Endothelial cell of umbilical vein (primary cell): ENCODE results near the gene S100A14.

Experiments
- EZH2 ChIP-seq: IDR thresholded peaks from 2 replicates; pipeline ENCODE4 v1.6.1; 2012; ENCODE audit warnings: borderline replicate concordance, low read depth, mild to moderate bottlenecking, moderate library complexity, low read length, inconsistent platforms; ENCODE audit not compliant: severe bottlenecking
- FOS ChIP-seq: IDR thresholded peaks from 2 replicates; pipeline ENCODE4 v1.6.1; 2011; ENCODE audit warnings: mild to moderate bottlenecking, low read length, moderate library complexity, borderline replicate concordance; ENCODE audit not compliant: insufficient read depth
- GATA2 ChIP-seq: IDR thresholded peaks from 2 replicates; pipeline ENCODE4 v1.7.0; 2011; ENCODE audit warnings: low read depth, mild to moderate bottlenecking, moderate library complexity, mixed read lengths, low read length; ENCODE audit not compliant: insufficient read length, insufficient read depth
- JUN ChIP-seq: IDR thresholded peaks from 2 replicates; pipeline ENCODE4 v1.6.1; 2011; ENCODE audit warnings: borderline replicate concordance, low read depth; ENCODE audit not compliant: insufficient read length, insufficient read depth
- MYC ChIP-seq: IDR thresholded peaks from one replicate; pipeline ENCODE4 v1.6.1; 2011; ENCODE audit warnings: mild to moderate bottlenecking, low read depth, low read length
- POLR2A ChIP-seq: IDR thresholded peaks from 2 replicates; pipeline ENCODE4 v1.6.1; 2012; ENCODE audit warnings: low read depth, mild to moderate bottlenecking, control low read depth, low read length
- POLR2AphosphoS5 ChIP-seq: IDR thresholded peaks from 2 replicates; pipeline ENCODE4 v1.6.1; 2012; ENCODE audit warnings: low read depth, mild to moderate bottlenecking, control low read depth, low read length, moderate library complexity; ENCODE audit not compliant: insufficient read depth
- TF ChIP-seq, protein P1 (sequence below), 2 donors: IDR thresholded peaks; 1 replicate in 1 of 2; 2 replicates in 1 of 2; pipeline ENCODE4 v1.5.1; 2011; ENCODE audit warnings: low read length in 2 of 2, mild to moderate bottlenecking in 2 of 2, moderate library complexity in 2 of 2, control low read depth in 1 of 2, inconsistent platforms in 1 of 2, low read depth in 1 of 2; ENCODE audit not compliant: insufficient read depth in 1 of 2; ENCODE audit errors: extremely low read depth in 1 of 2
- TF ChIP-seq, protein P2 (sequence below): IDR thresholded peaks from 2 replicates; pipeline ENCODE4 v1.6.1; 2011; ENCODE audit not compliant: insufficient read depth, insufficient read length

DNA sequence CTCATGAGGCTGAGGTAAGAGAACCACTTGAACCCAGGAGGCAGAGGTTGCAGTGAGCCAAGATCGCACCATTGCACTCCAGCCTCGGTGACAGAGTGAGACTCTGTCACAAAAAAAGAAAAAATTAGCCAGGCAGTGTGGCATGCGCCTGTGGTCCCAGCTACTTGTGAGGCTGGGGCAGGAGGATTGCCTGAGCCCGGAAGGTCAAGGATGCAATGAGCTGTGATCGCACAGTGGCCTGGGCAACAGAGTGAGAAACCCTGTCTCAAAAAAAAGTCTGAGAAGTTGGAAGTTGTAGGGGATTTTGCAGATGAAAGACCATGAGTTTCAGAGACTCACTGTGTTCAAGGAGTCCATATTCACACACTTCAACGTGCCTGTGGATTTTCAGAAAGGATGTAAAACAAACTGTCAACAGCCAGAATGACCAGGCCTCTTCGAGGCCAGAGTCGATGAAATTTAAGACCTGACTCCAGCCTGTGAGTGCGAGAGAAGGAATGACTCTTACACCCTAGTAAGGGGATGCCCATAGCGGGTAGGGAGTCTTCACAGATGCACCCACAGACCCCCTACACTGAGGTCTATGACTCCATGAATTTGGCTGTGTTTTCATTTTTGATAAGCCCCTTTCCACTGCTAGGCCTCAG, 9.0 kb upstream of the S100A14 start:
- TF ChIP-seq POLR2A: no peak
- TF ChIP-seq, protein P1, sequence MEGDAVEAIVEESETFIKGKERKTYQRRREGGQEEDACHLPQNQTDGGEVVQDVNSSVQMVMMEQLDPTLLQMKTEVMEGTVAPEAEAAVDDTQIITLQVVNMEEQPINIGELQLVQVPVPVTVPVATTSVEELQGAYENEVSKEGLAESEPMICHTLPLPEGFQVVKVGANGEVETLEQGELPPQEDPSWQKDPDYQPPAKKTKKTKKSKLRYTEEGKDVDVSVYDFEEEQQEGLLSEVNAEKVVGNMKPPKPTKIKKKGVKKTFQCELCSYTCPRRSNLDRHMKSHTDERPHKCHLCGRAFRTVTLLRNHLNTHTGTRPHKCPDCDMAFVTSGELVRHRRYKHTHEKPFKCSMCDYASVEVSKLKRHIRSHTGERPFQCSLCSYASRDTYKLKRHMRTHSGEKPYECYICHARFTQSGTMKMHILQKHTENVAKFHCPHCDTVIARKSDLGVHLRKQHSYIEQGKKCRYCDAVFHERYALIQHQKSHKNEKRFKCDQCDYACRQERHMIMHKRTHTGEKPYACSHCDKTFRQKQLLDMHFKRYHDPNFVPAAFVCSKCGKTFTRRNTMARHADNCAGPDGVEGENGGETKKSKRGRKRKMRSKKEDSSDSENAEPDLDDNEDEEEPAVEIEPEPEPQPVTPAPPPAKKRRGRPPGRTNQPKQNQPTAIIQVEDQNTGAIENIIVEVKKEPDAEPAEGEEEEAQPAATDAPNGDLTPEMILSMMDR (IDR thresholded peaks at IDR 0.05; ENCODE audit: extremely low read depth in 1 of 2, insufficient read depth in 1 of 2, low read depth in 1 of 2, low read length in 2 of 2): no peak
- TF ChIP-seq MYC: no peak
- no peak for TF ChIP-seq EZH2
- TF ChIP-seq, protein P2, sequence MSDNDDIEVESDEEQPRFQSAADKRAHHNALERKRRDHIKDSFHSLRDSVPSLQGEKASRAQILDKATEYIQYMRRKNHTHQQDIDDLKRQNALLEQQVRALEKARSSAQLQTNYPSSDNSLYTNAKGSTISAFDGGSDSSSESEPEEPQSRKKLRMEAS: no peak
- TF ChIP-seq POLR2AphosphoS5: no peak
- no peak for TF ChIP-seq JUN
- no peak for TF ChIP-seq FOS
- no peak for TF ChIP-seq GATA2
